GM12878 (cell line): Measurements from ENCODE around the gene APOBEC2. TPM values are rescaled to one million over a fixed set of nuclear protein-coding genes. Genes with fewer than 3 reads are reported as not detected.

ENCODE experiments used
- ASH2L ChIP-seq: fragments of 300-600, 200-600 bp; sonication (generic); IDR thresholded peaks from 2 replicates; pipeline ENCODE4 v1.6.1; 2017; ENCODE audit warnings: low read depth, mild to moderate bottlenecking, borderline replicate concordance
- ATF3 ChIP-seq: IDR thresholded peaks from 2 replicates; pipeline ENCODE4 v1.6.1; 2011; ENCODE audit warnings: low read depth, mild to moderate bottlenecking, low read length, moderate library complexity, borderline replicate concordance; ENCODE audit errors: extremely low read depth
- ATF7 ChIP-seq: fragments of 450-650 bp; IDR thresholded peaks from 2 replicates; pipeline ENCODE4 v1.6.1; 2016; ENCODE audit warnings: low read depth, mild to moderate bottlenecking
- BRCA1 ChIP-seq: IDR thresholded peaks from 2 replicates; pipeline ENCODE4 v1.6.1; 2011; ENCODE audit warnings: low read depth, low read length, improper control_type of control experiment
- CBFB ChIP-seq: IDR thresholded peaks from 2 replicates; pipeline ENCODE4 v1.6.1; 2016; ENCODE audit warnings: antibody characterized with exemption, low read depth
- CHD1 ChIP-seq: IDR thresholded peaks from 2 replicates; pipeline ENCODE4 v1.6.1; 2012; ENCODE audit warnings: low read depth, low read length, improper control_type of control experiment
- CHD4 ChIP-seq: fragments of 200-600 bp; sonication (generic); IDR thresholded peaks from 2 replicates; pipeline ENCODE4 v1.6.1; 2016; ENCODE audit warnings: mild to moderate bottlenecking
- EED ChIP-seq: sonication (generic); IDR thresholded peaks from 2 replicates; pipeline ENCODE4 v1.6.1; 2016; ENCODE audit warnings: antibody characterized with exemption, low read depth
- ESRRA ChIP-seq: IDR thresholded peaks from 2 replicates; pipeline ENCODE4 v1.6.1; 2012; ENCODE audit warnings: mild to moderate bottlenecking, low read length, improper control_type of control experiment
- EZH2 ChIP-seq: IDR thresholded peaks from 2 replicates; pipeline ENCODE4 v1.6.1; 2012; ENCODE audit warnings: low read depth, mild to moderate bottlenecking, control low read depth, inconsistent platforms, low read length, borderline replicate concordance; ENCODE audit not compliant: control insufficient read depth
- FOS ChIP-seq: IDR thresholded peaks from 3 replicates; pipeline ENCODE4 v1.6.1; 2011; ENCODE audit warnings: borderline replicate concordance; ENCODE audit not compliant: insufficient read length; ENCODE audit errors: extremely low read depth
- FOXK2 ChIP-seq: fragments of 450-650 bp; IDR thresholded peaks from 2 replicates; pipeline ENCODE4 v1.6.1; 2017; ENCODE audit warnings: mild to moderate bottlenecking, moderate library complexity
- FOXM1 ChIP-seq: IDR thresholded peaks from 2 replicates; pipeline ENCODE4 v1.6.1; 2012; ENCODE audit warnings: low read depth, mild to moderate bottlenecking, inconsistent platforms, low read length, moderate library complexity
- HDAC2 ChIP-seq: fragments of 200-600 bp; sonication (generic); IDR thresholded peaks from 2 replicates; pipeline ENCODE4 v1.6.1; 2017
- IRF3 ChIP-seq: fragments of 450-650 bp; IDR thresholded peaks from 2 replicates; pipeline ENCODE4 v1.6.1; 2014; ENCODE audit warnings: mild to moderate bottlenecking
- JUNB ChIP-seq: IDR thresholded peaks from 2 replicates; pipeline ENCODE4 v1.6.1; 2016; ENCODE audit warnings: antibody characterized with exemption, mild to moderate bottlenecking
- LARP7 ChIP-seq: fragments of 450-650 bp; IDR thresholded peaks from 2 replicates; pipeline ENCODE4 v1.6.1; 2017; ENCODE audit warnings: mild to moderate bottlenecking
- MEF2A ChIP-seq: IDR thresholded peaks from 2 replicates; pipeline ENCODE4 v1.6.1; 2011; ENCODE audit warnings: low read depth, mild to moderate bottlenecking, low read length, moderate library complexity; ENCODE audit not compliant: insufficient read depth
- MTA3 ChIP-seq: IDR thresholded peaks from 2 replicates; pipeline ENCODE4 v1.6.1; 2012; ENCODE audit warnings: low read length, inconsistent platforms, borderline replicate concordance
- MYC ChIP-seq: IDR thresholded peaks from 2 replicates; pipeline ENCODE4 v1.6.1; 2011; ENCODE audit warnings: mild to moderate bottlenecking, low read length, moderate library complexity, inconsistent platforms; ENCODE audit not compliant: insufficient read depth, insufficient replicate concordance, insufficient read length, severe bottlenecking
- NR2F1 ChIP-seq: fragments of 450-650 bp; conservative IDR thresholded peaks from 2 replicates; pipeline ENCODE4 v1.6.1; 2017; ENCODE audit warnings: mild to moderate bottlenecking
- PAX5 ChIP-seq: IDR thresholded peaks from 2 replicates; pipeline ENCODE4 v1.6.1; 2011; ENCODE audit warnings: low read depth, low read length, borderline replicate concordance
- POLR2AphosphoS5 ChIP-seq: IDR thresholded peaks from 2 replicates; pipeline ENCODE4 v1.6.1; 2011; ENCODE audit warnings: mild to moderate bottlenecking, low read length, inconsistent platforms
- POU2F2 ChIP-seq: IDR thresholded peaks from 3 replicates; pipeline ENCODE4 v1.6.1; 2011; ENCODE audit warnings: low read depth, mild to moderate bottlenecking, low read length, borderline replicate concordance
- RFX5 ChIP-seq: IDR thresholded peaks from 2 replicates; pipeline ENCODE4 v1.6.1; 2011; ENCODE audit warnings: low read depth, low read length, improper control_type of control experiment
- SMARCA5 ChIP-seq: fragments of 450-650 bp; IDR thresholded peaks from 2 replicates; pipeline ENCODE4 v1.6.1; 2017; ENCODE audit warnings: mild to moderate bottlenecking
- STAT1 ChIP-seq: fragments of 450-650 bp; conservative IDR thresholded peaks from 2 replicates; pipeline ENCODE4 v1.6.1; 2014; ENCODE audit warnings: antibody characterized with exemption, mild to moderate bottlenecking
- TCF12 ChIP-seq: IDR thresholded peaks from 2 replicates; pipeline ENCODE4 v1.6.1; 2011; ENCODE audit warnings: low read depth, mild to moderate bottlenecking, low read length
- TCF3 ChIP-seq: IDR thresholded peaks from 2 replicates; pipeline ENCODE4 v1.6.1; 2012; ENCODE audit warnings: low read depth, mild to moderate bottlenecking, low read length, borderline replicate concordance; ENCODE audit not compliant: insufficient read depth
- TCF7 ChIP-seq: IDR thresholded peaks from 2 replicates; pipeline ENCODE4 v1.6.1; 2014; ENCODE audit warnings: antibody characterized with exemption, borderline replicate concordance
- ZBTB33 ChIP-seq: fragments of 450-650 bp; IDR thresholded peaks from 2 replicates; pipeline ENCODE4 v1.6.1; 2017; ENCODE audit warnings: mild to moderate bottlenecking
- ZSCAN29 ChIP-seq: fragments of 450-650 bp; IDR thresholded peaks from 2 replicates; pipeline ENCODE4 v1.6.1; 2017; ENCODE audit warnings: mild to moderate bottlenecking, moderate library complexity
- polyA plus RNA-seq, 11 experiments: library from polyadenylated mRNA; depleted of rRNA in 4 of 11; unstranded in 6 of 11; stranded (reverse) in 5 of 11; fragments of >200 nt; fragmentation: Nextera tagmentation in 4 of 11; fragmentation: Illumina TruSeq in 1 of 11; extraction: Ambion mirVana in 4 of 11; extraction: Trizol in 1 of 11; gene quantifications; 1 replicate in 1 of 11; 2 replicates in 10 of 11; pipeline versions ENCODE4 v1.2.1 to v1.2.3, GENCODE V29; 2011 to 2016; ENCODE audit warnings: inconsistent platforms in 2 of 11, missing spikeins in 2 of 11, low read depth in 1 of 11
- total RNA-seq, 4 experiments: library from RNA; depleted of rRNA in 3 of 4; stranded (reverse); fragments of >200 nt in 3 of 4; fragmentation: Illumina TruSeq in 1 of 4; extraction: Trizol in 1 of 4; gene quantifications; 2 replicates each; pipeline versions ENCODE4 v1.2.1 to v1.2.3, GENCODE V29; 2013 to 2021

APOBEC2 gene
- total and polyA plus RNA-seq, 10 of the 15 experiments (the other 5 are each of a cell fraction or from before 2014, with no cell fraction given) = 0.11 to 1.4 (median 0.87) TPM; not detected in 6

GRCh38 chr6:41073968-41074691, 21.1 kb downstream of the APOBEC2 start (continued):
- TF ChIP-seq IRF3 = no peak
- no peak; the same call in 1 of the 2 replicates for TF ChIP-seq EED
- TF ChIP-seq ATF3 = no peak
- no peak for TF ChIP-seq TCF12
- no peak for TF ChIP-seq ZBTB33
- TF ChIP-seq ASH2L = no peak
- no peak for TF ChIP-seq FOXK2
- no peak for TF ChIP-seq MTA3
- TF ChIP-seq PAX5 = no peak
- TF ChIP-seq ESRRA = no peak
- TF ChIP-seq MEF2A = no peak
- no peak for TF ChIP-seq ATF7
- TF ChIP-seq ZSCAN29 = no peak
- no peak for TF ChIP-seq EZH2
- TF ChIP-seq TCF7 = no peak
- no peak for TF ChIP-seq SMARCA5
- peak; percentile 87; the same call in 1 of the 2 replicates for TF ChIP-seq CHD1
- no peak for TF ChIP-seq HDAC2
- TF ChIP-seq BRCA1 = no peak
- no peak for TF ChIP-seq FOXM1
- no peak for TF ChIP-seq CHD4
- TF ChIP-seq POLR2AphosphoS5 = no peak
- TF ChIP-seq CBFB = no peak
- no peak for TF ChIP-seq RFX5
- no peak for TF ChIP-seq TCF3
- no peak for TF ChIP-seq LARP7
- no peak for TF ChIP-seq POU2F2
- TF ChIP-seq NR2F1 = no peak
- TF ChIP-seq FOS = no peak
- no peak for TF ChIP-seq STAT1
- no peak for TF ChIP-seq JUNB
- TF ChIP-seq MYC = no peak
